ENCODE data around the gene GFPT2. TPM values are rescaled to one million over a fixed set of nuclear protein-coding genes. Genes with fewer than 3 reads are reported as not detected.

Gene GFPT2
- total and polyA plus RNA-seq, 7 donors, result 2.0 to 7.2 (median 4.4) TPM

GRCh38 chr5:180376511-180376910, 23.4 kb upstream of the GFPT2 start:
- Histone ChIP-seq H3K4me1 (no peaks in the 10 kb centered on the region), H3K27ac (no peak overlapping the region), H3K4me3 (no peak overlapping the region), H3K27me3 (ENCODE audit: insufficient read depth in 3 of 3, low read length in 2 of 3) (peaks cover 0 to 10% (median 4%) of the 10 kb centered on the region in 3 donors), H3K9me3 (no peaks in the 10 kb centered on the region), H3K36me3 (ENCODE audit: insufficient read depth in 1 of 2, low read depth in 1 of 2) (no peaks in the 10 kb centered on the region)
- DNase-seq (no peak), ATAC-seq (no peak)
- intact Hi-C loops (cut with DNase I), result no loop called here
- 75 to 79% (median 77%) methylated on average over 6 of the region's 6 CpGs for WGBS, 3 donors
- TF ChIP-seq, protein P1, sequence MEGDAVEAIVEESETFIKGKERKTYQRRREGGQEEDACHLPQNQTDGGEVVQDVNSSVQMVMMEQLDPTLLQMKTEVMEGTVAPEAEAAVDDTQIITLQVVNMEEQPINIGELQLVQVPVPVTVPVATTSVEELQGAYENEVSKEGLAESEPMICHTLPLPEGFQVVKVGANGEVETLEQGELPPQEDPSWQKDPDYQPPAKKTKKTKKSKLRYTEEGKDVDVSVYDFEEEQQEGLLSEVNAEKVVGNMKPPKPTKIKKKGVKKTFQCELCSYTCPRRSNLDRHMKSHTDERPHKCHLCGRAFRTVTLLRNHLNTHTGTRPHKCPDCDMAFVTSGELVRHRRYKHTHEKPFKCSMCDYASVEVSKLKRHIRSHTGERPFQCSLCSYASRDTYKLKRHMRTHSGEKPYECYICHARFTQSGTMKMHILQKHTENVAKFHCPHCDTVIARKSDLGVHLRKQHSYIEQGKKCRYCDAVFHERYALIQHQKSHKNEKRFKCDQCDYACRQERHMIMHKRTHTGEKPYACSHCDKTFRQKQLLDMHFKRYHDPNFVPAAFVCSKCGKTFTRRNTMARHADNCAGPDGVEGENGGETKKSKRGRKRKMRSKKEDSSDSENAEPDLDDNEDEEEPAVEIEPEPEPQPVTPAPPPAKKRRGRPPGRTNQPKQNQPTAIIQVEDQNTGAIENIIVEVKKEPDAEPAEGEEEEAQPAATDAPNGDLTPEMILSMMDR (IDR thresholded peaks at IDR 0.05), result no peak

DNA sequence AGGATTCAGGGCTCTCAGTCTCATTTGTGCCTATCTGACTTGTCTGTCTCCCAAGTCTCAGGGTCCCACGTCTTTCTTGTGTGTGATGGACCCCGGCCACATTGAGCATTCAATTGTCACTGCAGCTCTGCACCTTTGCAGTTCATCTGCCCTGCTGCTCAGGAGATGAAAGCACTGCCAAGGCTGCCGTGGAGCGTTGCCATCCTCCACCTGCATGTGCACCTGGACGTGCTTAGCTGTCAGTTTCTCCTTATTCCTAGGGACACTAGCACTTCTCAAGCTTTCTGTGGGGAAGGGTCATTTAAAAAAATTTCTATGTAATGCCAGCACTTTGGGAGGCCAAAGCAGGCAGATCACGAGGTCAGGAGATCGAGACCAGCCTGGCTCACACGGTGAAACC, 22.8 kb upstream of the GFPT2 start:
- intact Hi-C loops (cut with DNase I), result no loop called here
- WGBS, 3 donors, result 86 to 89% (median 89%) methylated on average over 8 of the region's 8 CpGs
- no peak overlapping the region for H3K4me3 ChIP-seq
- H3K36me3 ChIP-seq (ENCODE audit: insufficient read depth in 1 of 2, low read depth in 1 of 2), result no peaks in the 10 kb centered on the region
- TF ChIP-seq, protein P1 (IDR thresholded peaks at IDR 0.05), result no peak
- H3K4me1 ChIP-seq, result no peaks in the 10 kb centered on the region
- H3K27me3 ChIP-seq (ENCODE audit: insufficient read depth in 3 of 3, low read length in 2 of 3), result peaks cover 0 to 9% (median 4%) of the 10 kb centered on the region in 3 donors
- DNase-seq (no peak), ATAC-seq (no peak)
- H3K9me3 ChIP-seq, result no peaks in the 10 kb centered on the region
- H3K27ac ChIP-seq, result no peak overlapping the region

GRCh38 chr5:180375291-180375690, 22.2 kb upstream of the GFPT2 start:
- H3K4me1 ChIP-seq, result no peaks in the 10 kb centered on the region
- no peak overlapping the region for H3K4me3 ChIP-seq
- intact Hi-C loops (cut with DNase I), result no loop called here
- no peaks in the 10 kb centered on the region for H3K36me3 ChIP-seq (ENCODE audit: insufficient read depth in 1 of 2, low read depth in 1 of 2)
- peaks cover 0 to 16% (median 2%) of the 10 kb centered on the region in 3 donors for H3K27me3 ChIP-seq (ENCODE audit: insufficient read depth in 3 of 3, low read length in 2 of 3)
- TF ChIP-seq, protein P1 (IDR thresholded peaks at IDR 0.05), result no peak
- DNase-seq, result no peak
- H3K9me3 ChIP-seq, result no peaks in the 10 kb centered on the region
- no peak for ATAC-seq
- 45 to 53% (median 51%) methylated on average over 9 of the region's 9 CpGs for WGBS, 3 donors
- no peak overlapping the region for H3K27ac ChIP-seq

DNA sequence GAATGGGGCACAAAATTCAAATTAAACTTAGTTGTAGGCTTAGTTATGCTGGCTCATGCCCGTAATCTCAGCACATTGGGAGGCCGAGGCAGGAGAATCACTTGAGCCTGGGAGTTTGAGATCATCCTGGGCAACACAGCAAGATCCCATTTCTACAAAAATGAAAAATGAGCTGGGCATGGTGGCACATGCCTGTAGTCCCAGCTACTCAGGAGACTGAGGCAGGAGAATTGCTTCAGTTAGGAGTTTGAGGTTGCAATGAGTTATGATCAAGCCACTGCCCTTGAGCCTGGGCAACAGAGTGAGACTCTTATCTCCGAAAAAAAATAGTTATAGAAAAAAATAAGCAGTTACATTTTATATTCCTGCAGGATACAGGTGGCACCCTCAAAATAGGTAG, 20.7 kb upstream of the GFPT2 start:
- Histone ChIP-seq H3K36me3 (ENCODE audit: insufficient read depth in 1 of 2, low read depth in 1 of 2) (no peaks in the 10 kb centered on the region), H3K4me3 (no peak overlapping the region), H3K27me3 (ENCODE audit: insufficient read depth in 3 of 3, low read length in 2 of 3) (peaks cover 0 to 17% (median 4%) of the 10 kb centered on the region in 3 donors), H3K9me3 (no peaks in the 10 kb centered on the region), H3K4me1 (no peaks in the 10 kb centered on the region), H3K27ac (no peak overlapping the region)
- WGBS, 3 donors, result 87 to 93% (median 91%) methylated on average over 3 of the region's 3 CpGs
- no peak for DNase-seq
- TF ChIP-seq, protein P1 (IDR thresholded peaks at IDR 0.05), result no peak
- no peak for ATAC-seq
- intact Hi-C loops (cut with DNase I), result no loop called here

DNA sequence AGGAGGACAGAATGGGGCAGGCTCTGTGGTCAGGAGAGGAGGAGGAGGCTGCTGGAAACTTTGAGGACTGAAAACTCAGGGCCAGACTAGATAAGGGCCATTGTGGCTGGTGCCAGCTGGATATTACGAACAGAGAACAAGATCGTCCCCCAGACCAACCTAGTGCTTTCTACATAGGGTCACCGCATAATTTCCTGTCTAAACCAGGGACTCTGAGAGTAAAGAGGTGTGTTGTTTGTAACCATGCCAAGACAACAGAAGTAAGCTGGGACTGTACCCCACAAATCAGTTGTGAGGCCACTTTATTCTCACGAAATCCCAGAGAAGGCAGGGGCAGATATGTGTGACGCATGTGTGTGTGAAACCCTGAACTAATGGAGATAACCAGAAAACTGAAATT, 20.3 kb upstream of the GFPT2 start:
- TF ChIP-seq, protein P1 (IDR thresholded peaks at IDR 0.05), result no peak
- Histone ChIP-seq H3K9me3 (no peaks in the 10 kb centered on the region), H3K27ac (no peak overlapping the region), H3K27me3 (ENCODE audit: insufficient read depth in 3 of 3, low read length in 2 of 3) (peaks cover 0 to 17% (median 4%) of the 10 kb centered on the region in 3 donors), H3K36me3 (ENCODE audit: insufficient read depth in 1 of 2, low read depth in 1 of 2) (no peaks in the 10 kb centered on the region), H3K4me3 (no peak overlapping the region), H3K4me1 (no peaks in the 10 kb centered on the region)
- ATAC-seq, result no peak
- DNase-seq, result no peak
- WGBS, 3 donors, result 90 to 93% (median 91%) methylated on average over 5 of the region's 5 CpGs
- intact Hi-C loops (cut with DNase I), result no loop called here

All from psoas muscle (tissue), 8 donors.